IgD-negative memory B cell (primary cell): Measurements from ENCODE around the gene ANKS1A. TPM values are rescaled to one million over a fixed set of nuclear protein-coding genes. Genes with fewer than 3 reads are reported as not detected.
"Not testable (repeated sequence)": the region's sequence is repeated elsewhere in the genome, so short reads cannot be mapped to it uniquely, and the experiment has no call there.

Experiments
- H3K27ac Mint-ChIP-seq, 3 donors: one replicate each; pipeline ENCODE4 v1.8.0; 2020 to 2022; ENCODE audit warnings: mild to moderate bottlenecking in 3 of 3, mixed read lengths in 3 of 3, moderate library complexity in 1 of 3
- H3K27me3 Mint-ChIP-seq: one replicate; pipeline ENCODE4 v1.8.0; 2021; ENCODE audit warnings: mixed read lengths
- H3K36me3 Mint-ChIP-seq: one replicate; pipeline ENCODE4 v1.8.0; 2020; ENCODE audit warnings: mild to moderate bottlenecking, mixed read lengths
- H3K4me1 Mint-ChIP-seq, 3 donors: one replicate each; pipeline ENCODE4 v1.8.0; 2020 to 2022; ENCODE audit warnings: mixed read lengths in 3 of 3, mild to moderate bottlenecking in 1 of 3
- H3K4me3 Mint-ChIP-seq, 4 donors: one replicate each; pipeline ENCODE4 v1.8.0; 2020 to 2022; ENCODE audit warnings: mild to moderate bottlenecking in 4 of 4, mixed read lengths in 4 of 4, moderate library complexity in 3 of 4
- H3K9me3 Mint-ChIP-seq, 3 donors: one replicate each; pipeline ENCODE4 v1.8.0; 2020 to 2021; ENCODE audit warnings: mixed read lengths in 3 of 3, mild to moderate bottlenecking in 1 of 3
- polyA plus RNA-seq: library from polyadenylated mRNA; unstranded; fragments of 300-500 nt; fragmentation: Illumina TruSeq; gene quantifications from one replicate; pipeline ENCODE4 v1.2.3, GENCODE V29; 2021

ANKS1A gene
- polyA plus RNA-seq, 1 donor from 2014 or later: 3.3 TPM

- H3K36me3 Mint-ChIP-seq, H3K9me3 Mint-ChIP-seq, H3K4me3 Mint-ChIP-seq, H3K4me1 Mint-ChIP-seq, H3K27ac Mint-ChIP-seq, H3K27me3 Mint-ChIP-seq: not testable (repeated sequence)
Measured at GRCh38 chr6:34899748-34900147, 10.7 kb downstream of the ANKS1A start.

- no peaks in the 10 kb centered on the region for H3K27me3 Mint-ChIP-seq
- no peak overlapping the region for H3K4me3 Mint-ChIP-seq
- H3K4me1 Mint-ChIP-seq: peaks cover 0 to 4% (median 0%) of the 10 kb centered on the region in 3 donors
- H3K27ac Mint-ChIP-seq: no peak overlapping the region
- no peaks in the 10 kb centered on the region for H3K9me3 Mint-ChIP-seq
- peaks cover 1% of the 10 kb centered on the region for H3K36me3 Mint-ChIP-seq
Measured at GRCh38 chr6:34900321-34901031, 11.4 kb downstream of the ANKS1A start.

- Mint-ChIP-seq H3K4me3 (no peak overlapping the region), H3K27ac (no peak overlapping the region), H3K36me3 (peaks cover 3% of the 10 kb centered on the region)
Measured at GRCh38 chr6:34901930-34902329, 12.9 kb downstream of the ANKS1A start.

GRCh38 chr6:34904990-34905613, 16.0 kb downstream of the ANKS1A start:
- Mint-ChIP-seq H3K4me3 (no peak overlapping the region), H3K36me3 (peaks cover 3% of the 10 kb centered on the region)

More at GRCh38 chr6:34901930-34902329, 12.9 kb downstream of the ANKS1A start:
- Mint-ChIP-seq H3K27me3 (no peaks in the 10 kb centered on the region), H3K4me1 (peaks cover 0 to 4% (median 0%) of the 10 kb centered on the region in 3 donors), H3K9me3 (no peaks in the 10 kb centered on the region)

GRCh38 chr6:34906826-34907225, 17.8 kb downstream of the ANKS1A start:
- H3K36me3 Mint-ChIP-seq: peaks cover 3% of the 10 kb centered on the region
- H3K27ac Mint-ChIP-seq: no peak overlapping the region
- H3K9me3 Mint-ChIP-seq: no peaks in the 10 kb centered on the region
- H3K27me3 Mint-ChIP-seq: peaks cover 2% of the 10 kb centered on the region
- H3K4me1 Mint-ChIP-seq: peaks cover 5 to 8% (median 6%) of the 10 kb centered on the region in 3 donors
- H3K4me3 Mint-ChIP-seq: no peak overlapping the region

More at GRCh38 chr6:34904990-34905613, 16.0 kb downstream of the ANKS1A start:
- Mint-ChIP-seq H3K27me3 (peaks cover 2% of the 10 kb centered on the region), H3K27ac (no peak overlapping the region), H3K9me3 (no peaks in the 10 kb centered on the region), H3K4me1 (peaks cover 0 to 3% (median 2%) of the 10 kb centered on the region in 3 donors)

GRCh38 chr6:34908194-34908593, 19.1 kb downstream of the ANKS1A start:
- H3K36me3 Mint-ChIP-seq: peaks cover 1% of the 10 kb centered on the region
- peaks cover 2% of the 10 kb centered on the region for H3K27me3 Mint-ChIP-seq
- no peak overlapping the region for H3K4me3 Mint-ChIP-seq
- H3K9me3 Mint-ChIP-seq: no peaks in the 10 kb centered on the region
- peaks cover 6 to 19% (median 19%) of the 10 kb centered on the region in 3 donors for H3K4me1 Mint-ChIP-seq
- peak overlapping the region in 1 of 3 donors; percentile 31 for H3K27ac Mint-ChIP-seq

- Mint-ChIP-seq H3K27ac (no peak overlapping the region), H3K9me3 (no peaks in the 10 kb centered on the region), H3K4me3 (peak overlapping the region in 1 of 4 donors; percentile 84), H3K4me1 (peaks cover 6 to 19% (median 19%) of the 10 kb centered on the region in 3 donors), H3K27me3 (peaks cover 2% of the 10 kb centered on the region), H3K36me3 (peaks cover 1% of the 10 kb centered on the region)
Measured at GRCh38 chr6:34909320-34909883, 20.3 kb downstream of the ANKS1A start.

- Mint-ChIP-seq H3K36me3 (no peaks in the 10 kb centered on the region), H3K9me3 (no peaks in the 10 kb centered on the region), H3K4me1 (peaks cover 6 to 19% (median 19%) of the 10 kb centered on the region in 3 donors), H3K4me3 (peak overlapping the region in 1 of 4 donors; percentile 41), H3K27ac (no peak overlapping the region), H3K27me3 (peaks cover 2% of the 10 kb centered on the region)
Measured at GRCh38 chr6:34911822-34912221, 22.8 kb downstream of the ANKS1A start.

GRCh38 chr6:34912715-34913464, 23.8 kb downstream of the ANKS1A start:
- Mint-ChIP-seq H3K27ac (no peak overlapping the region), H3K4me1 (peaks cover 6 to 19% (median 19%) of the 10 kb centered on the region in 3 donors), H3K36me3 (peaks cover 2% of the 10 kb centered on the region), H3K27me3 (peaks cover 2% of the 10 kb centered on the region), H3K9me3 (no peaks in the 10 kb centered on the region), H3K4me3 (peak overlapping the region in 3 of 4 donors; percentile 8 to 65 (median 9))

- no peaks in the 10 kb centered on the region for H3K27me3 Mint-ChIP-seq
- no peak overlapping the region for H3K4me3 Mint-ChIP-seq
- peaks cover 4% of the 10 kb centered on the region for H3K36me3 Mint-ChIP-seq
- peaks cover 6 to 19% (median 19%) of the 10 kb centered on the region in 3 donors for H3K4me1 Mint-ChIP-seq
- no peak overlapping the region for H3K27ac Mint-ChIP-seq
- no peaks in the 10 kb centered on the region for H3K9me3 Mint-ChIP-seq
Measured at GRCh38 chr6:34914358-34914757, 25.3 kb downstream of the ANKS1A start.

- no peaks in the 10 kb centered on the region for H3K27me3 Mint-ChIP-seq
Measured at GRCh38 chr6:34916348-34916967, 27.4 kb downstream of the ANKS1A start.

GRCh38 chr6:34917626-34918285, 28.7 kb downstream of the ANKS1A start:
- H3K36me3 Mint-ChIP-seq: peaks cover 7% of the 10 kb centered on the region
- no peak overlapping the region for H3K27ac Mint-ChIP-seq

More at GRCh38 chr6:34916348-34916967, 27.4 kb downstream of the ANKS1A start:
- no peak overlapping the region for H3K4me3 Mint-ChIP-seq
- no peaks in the 10 kb centered on the region for H3K9me3 Mint-ChIP-seq
- H3K27ac Mint-ChIP-seq: no peak overlapping the region
- H3K36me3 Mint-ChIP-seq: peaks cover 7% of the 10 kb centered on the region
- peaks cover 4 to 16% (median 15%) of the 10 kb centered on the region in 3 donors for H3K4me1 Mint-ChIP-seq

GRCh38 chr6:34919651-34920050, 30.6 kb downstream of the ANKS1A start:
- Mint-ChIP-seq H3K27ac (no peak overlapping the region), H3K9me3 (no peaks in the 10 kb centered on the region), H3K4me3 (no peak overlapping the region), H3K4me1 (no peaks in the 10 kb centered on the region), H3K36me3 (peaks cover 7% of the 10 kb centered on the region), H3K27me3 (no peaks in the 10 kb centered on the region)

More at GRCh38 chr6:34917626-34918285, 28.7 kb downstream of the ANKS1A start:
- H3K4me1 Mint-ChIP-seq: peaks cover 0 to 5% (median 4%) of the 10 kb centered on the region in 3 donors
- H3K27me3 Mint-ChIP-seq: no peaks in the 10 kb centered on the region
- H3K4me3 Mint-ChIP-seq: no peak overlapping the region
- no peaks in the 10 kb centered on the region for H3K9me3 Mint-ChIP-seq

GRCh38 chr6:34920097-34920496, 31.0 kb downstream of the ANKS1A start:
- H3K4me3 Mint-ChIP-seq: no peak overlapping the region
- no peaks in the 10 kb centered on the region for H3K27me3 Mint-ChIP-seq
- no peaks in the 10 kb centered on the region for H3K4me1 Mint-ChIP-seq
- H3K27ac Mint-ChIP-seq: no peak overlapping the region
- H3K9me3 Mint-ChIP-seq: no peaks in the 10 kb centered on the region
- H3K36me3 Mint-ChIP-seq: peaks cover 7% of the 10 kb centered on the region
